Caco-2 (cell line): Measurements from ENCODE around the gene TSPO2. TPM values are rescaled to one million over a fixed set of nuclear protein-coding genes. Genes with fewer than 3 reads are reported as not detected.

Source experiments
- BruUV-seq: library from RNA; stranded (reverse); fragments of 400-500 nt; replicated peaks from 2 replicates; lab custom pipeline; 2021; lab: Mats Ljungman, UMichigan
- CTCF ChIA-PET: fragments of 300-600 bp; sonication (Branson Sonifier 250); formaldehyde crosslinking; loops from one replicate; lab custom pipeline; 2022; ENCODE audit warnings: antibody characterized with exemption; lab: Charles Lee
- POLR2A ChIA-PET: fragments of 300-600 bp; sonication (Branson Sonifier 250); formaldehyde crosslinking; loops from one replicate; lab custom pipeline; 2022; ENCODE audit warnings: antibody characterized with exemption; lab: Charles Lee
- DNase-seq, 2 experiments: peaks; one replicate each; pipeline versions ENCODE4 v3.0.0 to v3.0.0-alpha.2; 2020 to 2022
- H3K27me3 ChIP-seq: replicated peaks from 2 replicates; pipeline ENCODE4 v1.6.0; 2011; ENCODE audit warnings: low read length; ENCODE audit not compliant: control insufficient read depth, insufficient read depth
- H3K36me3 ChIP-seq: 2 replicates; pipeline ENCODE4 v1.5.1; 2011; ENCODE audit warnings: low read length; ENCODE audit not compliant: control insufficient read depth, insufficient read depth
- H3K4me1 ChIP-seq: fragments of 250-450 bp; sonication (Bioruptor Pico); 2 replicates; pipeline ENCODE4 v1.5.1; 2020; ENCODE audit warnings: mild to moderate bottlenecking
- H3K4me3 ChIP-seq: 2 replicates; pipeline ENCODE4 v1.5.1; 2011; ENCODE audit warnings: low read depth, mild to moderate bottlenecking, control low read depth, low read length
- H3K9me3 ChIP-seq: fragments of 250-450 bp; sonication (Bioruptor Pico); 2 replicates; pipeline ENCODE4 v1.5.1; 2020; ENCODE audit warnings: mild to moderate bottlenecking, moderate library complexity
- H3K27ac Mint-ChIP-seq: one replicate; pipeline ENCODE4 v1.8.0; 2022; ENCODE audit warnings: mixed read lengths; ENCODE audit not compliant: unreplicated experiment
- H3K27me3 Mint-ChIP-seq: one replicate; pipeline ENCODE4 v1.8.0; 2022; ENCODE audit warnings: mixed read lengths; ENCODE audit not compliant: insufficient read depth, unreplicated experiment
- H3K36me3 Mint-ChIP-seq: one replicate; pipeline ENCODE4 v1.8.0; 2022; ENCODE audit warnings: mild to moderate bottlenecking, mixed read lengths; ENCODE audit not compliant: insufficient read depth, unreplicated experiment
- H3K4me1 Mint-ChIP-seq: one replicate; pipeline ENCODE4 v1.8.0; 2022; ENCODE audit warnings: low read depth, mixed read lengths; ENCODE audit not compliant: unreplicated experiment
- H3K4me3 Mint-ChIP-seq: one replicate; pipeline ENCODE4 v1.8.0; 2022; ENCODE audit warnings: mild to moderate bottlenecking, moderate library complexity, mixed read lengths; ENCODE audit not compliant: unreplicated experiment
- H3K9me3 Mint-ChIP-seq: one replicate; pipeline ENCODE4 v1.8.0; 2022; ENCODE audit warnings: mixed read lengths; ENCODE audit not compliant: unreplicated experiment
- CTCF ChIP-seq, 2 experiments: fragments of 200-600 bp in 1 of 2; IDR thresholded peaks; 1 replicate in 1 of 2; 2 replicates in 1 of 2; pipeline versions ENCODE4 v1.5.1 to v1.8.0; 2011 to 2022; ENCODE audit warnings: antibody characterized with exemption in 1 of 2, control low read depth in 1 of 2, inconsistent platforms in 1 of 2, low read depth in 1 of 2, low read length in 1 of 2, mild to moderate bottlenecking in 1 of 2, moderate library complexity in 1 of 2; ENCODE audit not compliant: insufficient read depth in 1 of 2, severe bottlenecking in 1 of 2, unreplicated experiment in 1 of 2
- intact Hi-C: fragments of 100-400 bp; cut with micrococcal nuclease; formaldehyde crosslinking; loops from one replicate; pipeline ENCODE4 v1.10.0; 2022; ENCODE audit not compliant: unreplicated experiment
- total RNA-seq: library from RNA; stranded (reverse); gene quantifications from 2 replicates; pipeline ENCODE4 v1.2.3, GENCODE V29; 2022

Gene TSPO2
- total RNA-seq, 1 experiment from 2014 or later: 0.61 TPM

DNA sequence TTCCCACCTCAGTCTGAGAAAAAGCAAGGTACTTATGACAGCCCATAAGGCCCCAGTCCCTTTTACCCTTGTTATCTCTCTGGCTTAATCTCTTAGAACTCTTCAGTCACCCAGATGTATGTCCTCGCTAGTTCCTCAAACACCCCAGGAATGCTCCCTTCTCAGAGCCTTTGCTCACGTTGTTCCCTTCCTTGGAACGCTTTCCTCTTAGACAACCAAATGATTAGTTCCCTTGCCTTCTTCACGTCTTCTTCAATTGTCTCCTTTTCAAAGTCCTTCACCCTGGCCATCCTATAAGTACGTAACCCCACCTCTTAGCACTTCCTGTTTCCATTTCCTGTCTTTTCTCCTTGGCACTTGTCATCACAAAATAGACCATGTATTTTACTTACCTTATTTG, 9.6 kb downstream of the TSPO2 start:
- Mint-ChIP-seq H3K36me3 (no peaks in the 10 kb centered on the region), H3K9me3 (no peaks in the 10 kb centered on the region), H3K4me3 (peak overlapping the region; percentile 2), H3K4me1 (peaks cover 76% of the 10 kb centered on the region), H3K27ac (peak overlapping the region; percentile 64), H3K27me3 (no peaks in the 10 kb centered on the region)
- POLR2A ChIA-PET: no interaction called here
- Histone ChIP-seq H3K4me1 (peaks cover 99% of the 10 kb centered on the region), H3K4me3 (no peak overlapping the region), H3K9me3 (no peaks in the 10 kb centered on the region), H3K27me3 (no peaks in the 10 kb centered on the region), H3K36me3 (no peaks in the 10 kb centered on the region)
- BruUV-seq: no TSS peak
- CTCF ChIA-PET: no interaction called here
- no peak for DNase-seq
- no peak for TF ChIP-seq CTCF (IDR thresholded peaks at IDR 0.05; ENCODE audit: insufficient read depth in 1 of 2, low read depth in 1 of 2, low read length in 1 of 2, severe bottlenecking in 1 of 2, unreplicated experiment in 1 of 2)
- intact Hi-C loops: no loop called here

DNA sequence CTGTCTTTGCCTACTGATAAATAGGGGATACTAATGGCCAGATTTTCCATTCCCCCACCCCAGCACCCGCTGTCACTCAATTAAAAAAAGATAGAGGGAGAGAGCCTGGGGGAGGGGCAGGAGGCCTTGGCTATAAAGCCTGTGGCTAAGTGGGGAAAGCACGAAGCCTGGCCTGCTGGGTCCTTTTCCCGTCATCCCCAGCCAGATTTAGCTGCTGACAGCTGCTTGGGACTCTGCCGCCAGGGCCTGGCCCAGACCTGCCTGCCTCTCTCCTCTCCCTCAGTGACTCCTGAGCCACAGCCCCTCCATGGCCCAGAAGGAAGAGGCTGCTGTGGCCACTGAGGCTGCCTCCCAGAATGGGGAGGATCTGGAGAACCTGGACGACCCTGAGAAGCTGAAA, 10.8 kb downstream of the TSPO2 start, which contains the start of gene APOBEC2:
Gene APOBEC2, plus strand, starts transcription at position 162 of the 400 bp plus-strand sequence. Its CDS starts 146 bp downstream, at position 308.
- Mint-ChIP-seq H3K4me1 (peaks cover 76% of the 10 kb centered on the region), H3K9me3 (no peaks in the 10 kb centered on the region), H3K27me3 (no peaks in the 10 kb centered on the region), H3K4me3 (no peak within 1 kb of the TSS), H3K27ac (peak within 1 kb of the TSS; percentile 70), H3K36me3 (no peaks in the 10 kb centered on the region)
- POLR2A ChIA-PET: no interaction called here
- Histone ChIP-seq H3K9me3 (no peaks in the 10 kb centered on the region), H3K27me3 (no peaks in the 10 kb centered on the region), H3K4me3 (no peak within 1 kb of the TSS), H3K36me3 (no peaks in the 10 kb centered on the region), H3K4me1 (peaks cover 98% of the 10 kb centered on the region)
- intact Hi-C loops: no loop called here
- no TSS peak for BruUV-seq
- CTCF ChIA-PET: interaction anchor here (1.2 kb wide), 1 partner anchor 12 kb away, joined by 5 read pairs; no protein-coding TSS in a partner anchor
- no peak for TF ChIP-seq CTCF (IDR thresholded peaks at IDR 0.05; ENCODE audit: insufficient read depth in 1 of 2, low read depth in 1 of 2, low read length in 1 of 2, severe bottlenecking in 1 of 2, unreplicated experiment in 1 of 2)
- DNase-seq: no peak

- no peaks in the 10 kb centered on the region for H3K9me3 Mint-ChIP-seq
These were observed 12.2 kb downstream of the TSPO2 start for GRCh38 chr6:41054511-41054910.

More at GRCh38 chr6:41054511-41054910, 12.2 kb downstream of the TSPO2 start:
- TF ChIP-seq CTCF (IDR thresholded peaks at IDR 0.05; ENCODE audit: insufficient read depth in 1 of 2, low read depth in 1 of 2, low read length in 1 of 2, severe bottlenecking in 1 of 2, unreplicated experiment in 1 of 2): no peak
- intact Hi-C loops: no loop called here
- H3K36me3 ChIP-seq: no peaks in the 10 kb centered on the region
- peaks cover 76% of the 10 kb centered on the region for H3K4me1 Mint-ChIP-seq
- peak overlapping the region; percentile 31 for H3K4me3 Mint-ChIP-seq
- H3K27me3 ChIP-seq: no peaks in the 10 kb centered on the region
- ChIA-PET POLR2A (interaction anchor here (1.1 kb wide), 1 partner anchor 18 kb away, joined by 5 read pairs; the partner anchor contains the start of genes NFYA and OARD1), CTCF (interaction anchor here (1.5 kb wide), 1 partner anchor 10 kb away, joined by 4 read pairs; no protein-coding TSS in a partner anchor)
- H3K9me3 ChIP-seq: no peaks in the 10 kb centered on the region
- H3K4me1 ChIP-seq: peaks cover 96% of the 10 kb centered on the region
- peak overlapping the region; percentile 65 for H3K27ac Mint-ChIP-seq
- no TSS peak for BruUV-seq
- no peaks in the 10 kb centered on the region for H3K27me3 Mint-ChIP-seq
- H3K36me3 Mint-ChIP-seq: no peaks in the 10 kb centered on the region
- DNase-seq: no peak
- no peak overlapping the region for H3K4me3 ChIP-seq
